Muscle layer of colon (tissue), 2 donors: ENCODE data around the gene ZNF235.

Experiments used
- H3K27ac ChIP-seq: one replicate; pipeline ENCODE4 v1.7.0; 2013; ENCODE audit warnings: low read depth, mild to moderate bottlenecking, low read length, moderate library complexity
- H3K27me3 ChIP-seq, 2 donors: one replicate each; pipeline ENCODE4 v1.7.0; 2013; ENCODE audit warnings: low read length in 2 of 2, mild to moderate bottlenecking in 2 of 2; ENCODE audit not compliant: insufficient read depth in 2 of 2, control insufficient read depth in 1 of 2
- H3K36me3 ChIP-seq: one replicate; pipeline ENCODE4 v1.7.0; 2013; ENCODE audit warnings: mild to moderate bottlenecking, low read length; ENCODE audit not compliant: insufficient read depth
- H3K4me1 ChIP-seq: one replicate; pipeline ENCODE4 v1.7.0; 2013; ENCODE audit warnings: mild to moderate bottlenecking, low read length; ENCODE audit not compliant: insufficient read depth
- H3K4me3 ChIP-seq, 2 donors: one replicate each; pipeline ENCODE4 v1.7.0; 2013; ENCODE audit warnings: low read length in 2 of 2, low read depth in 1 of 2, mild to moderate bottlenecking in 1 of 2, moderate library complexity in 1 of 2
- H3K9ac ChIP-seq: one replicate; pipeline ENCODE4 v1.7.0; 2013; ENCODE audit warnings: low read length
- H3K9me3 ChIP-seq: one replicate; pipeline ENCODE4 v1.7.0; 2013; ENCODE audit warnings: mild to moderate bottlenecking, low read length
- donor health status: abdominal sarcoma.
- donor health status: Adenocarcinoma of cecum.

ZNF235 gene

DNA sequence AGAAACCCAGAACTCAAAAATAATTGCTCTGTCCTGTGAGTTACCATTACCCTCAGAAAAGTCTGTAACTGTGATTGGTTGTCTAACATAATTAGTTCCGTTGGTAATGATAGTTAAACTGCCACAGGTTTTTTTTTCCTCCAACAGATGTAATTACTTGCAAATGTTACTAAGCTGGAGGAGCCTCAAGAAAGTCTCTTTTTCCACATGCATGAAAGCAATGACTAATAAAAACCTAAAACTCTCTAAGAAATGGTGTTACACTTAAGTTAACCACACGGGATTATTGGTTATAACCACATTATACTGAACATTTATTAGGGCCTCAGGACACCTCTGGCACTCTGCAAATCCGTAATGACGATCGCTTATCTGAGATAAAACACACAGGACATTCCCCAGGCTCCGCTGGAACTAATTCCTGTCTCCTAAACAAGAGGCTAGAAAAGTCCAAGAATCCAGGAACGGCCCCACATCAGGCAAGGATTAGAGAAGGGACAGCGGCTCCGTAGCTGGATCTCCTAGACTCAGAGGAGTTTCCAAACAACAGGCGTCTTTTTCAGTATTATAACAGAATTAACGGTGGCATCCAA, 753 bp downstream of the ZNF235 start:
- H3K9me3 ChIP-seq = no peaks in the 10 kb centered on the region
- peak overlapping the region; percentile 86 to 90 for H3K4me3 ChIP-seq
- H3K4me1 ChIP-seq = peaks cover 6% of the 10 kb centered on the region
- peak overlapping the region; percentile 87 for H3K9ac ChIP-seq
- H3K27ac ChIP-seq = peak overlapping the region; percentile 82
- peaks cover 28% of the 10 kb centered on the region for H3K36me3 ChIP-seq
- H3K27me3 ChIP-seq = no peaks in the 10 kb centered on the region

DNA sequence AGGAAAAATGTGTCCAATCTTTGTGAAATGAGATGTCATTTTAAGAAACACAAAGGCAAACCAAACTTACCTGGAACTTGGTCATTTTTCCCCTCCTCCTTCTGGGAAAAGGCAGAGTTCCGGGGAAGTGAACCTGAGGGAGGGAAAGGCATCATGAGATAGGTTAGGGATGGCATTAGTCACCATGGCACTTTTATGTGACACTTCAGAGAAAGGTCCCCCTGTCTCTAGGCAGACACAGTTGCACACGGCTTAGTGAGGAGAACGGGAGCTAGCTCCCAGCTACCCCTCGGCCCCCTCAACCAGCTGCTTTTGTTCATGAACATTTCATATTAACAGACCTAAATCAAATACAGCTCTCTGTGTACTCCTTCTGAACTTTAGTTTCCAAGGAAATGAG, 1.5 kb downstream of the ZNF235 start:
- Histone ChIP-seq H3K9ac (no peak overlapping the region), H3K27ac (no peak overlapping the region)

DNA sequence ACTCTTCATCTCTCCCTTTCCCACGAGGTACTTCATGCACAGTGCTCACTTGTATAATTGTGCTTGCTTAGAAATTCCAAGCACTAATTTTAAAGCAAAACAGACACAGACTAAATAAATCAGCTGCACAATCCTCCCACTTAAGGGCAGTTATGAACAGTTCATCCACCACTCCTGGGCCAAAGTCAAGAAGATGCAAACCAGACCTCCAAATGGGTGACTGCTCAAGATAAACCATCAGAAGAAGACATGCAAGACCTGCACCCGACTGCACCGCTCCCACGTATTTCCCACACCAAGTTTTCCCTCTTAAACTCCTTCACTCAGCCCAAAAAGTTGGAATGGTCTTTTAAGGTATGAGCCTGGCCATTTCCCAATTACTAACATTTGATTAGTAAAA, 19.9 kb downstream of the ZNF235 start:
- H3K36me3 ChIP-seq = peaks cover 30% of the 10 kb centered on the region
- peak overlapping the region in 1 of 2 donors; percentile 16 for H3K4me3 ChIP-seq
- peaks cover 52% of the 10 kb centered on the region for H3K9me3 ChIP-seq
- no peaks in the 10 kb centered on the region for H3K4me1 ChIP-seq
- H3K9ac ChIP-seq = no peak overlapping the region
- H3K27me3 ChIP-seq = no peaks in the 10 kb centered on the region
- H3K27ac ChIP-seq = no peak overlapping the region

More for the DNA sequence above, 1.5 kb downstream of the ZNF235 start:
- H3K27me3 ChIP-seq = no peaks in the 10 kb centered on the region
- H3K4me3 ChIP-seq = peak overlapping the region in 1 of 2 donors; percentile 90
- H3K4me1 ChIP-seq = peaks cover 6% of the 10 kb centered on the region
- H3K9me3 ChIP-seq = no peaks in the 10 kb centered on the region
- H3K36me3 ChIP-seq = peaks cover 35% of the 10 kb centered on the region

DNA sequence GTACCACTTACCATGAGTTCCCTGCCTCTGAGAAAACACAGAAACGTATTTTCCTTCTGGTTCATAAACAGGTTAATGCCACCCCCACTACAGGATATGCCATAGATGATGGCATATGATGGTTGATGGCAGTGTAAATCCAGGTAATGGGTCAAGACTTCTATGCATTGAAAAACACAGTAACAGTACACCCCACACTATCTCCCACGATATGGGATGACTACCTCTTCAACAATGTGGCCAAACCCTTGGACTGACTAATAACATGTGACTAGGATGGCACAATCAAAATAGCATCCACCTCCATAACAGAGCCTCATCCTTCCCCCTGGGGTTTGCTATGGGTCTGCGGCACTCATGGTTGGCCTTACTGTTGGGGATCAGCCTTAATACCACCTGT, 22.0 kb downstream of the ZNF235 start:
- H3K4me3 ChIP-seq = no peak overlapping the region
- no peak overlapping the region for H3K27ac ChIP-seq
- H3K4me1 ChIP-seq = no peaks in the 10 kb centered on the region
- peaks cover 32% of the 10 kb centered on the region for H3K9me3 ChIP-seq
- no peaks in the 10 kb centered on the region for H3K27me3 ChIP-seq
- H3K9ac ChIP-seq = no peak overlapping the region
- H3K36me3 ChIP-seq = peaks cover 10% of the 10 kb centered on the region

DNA sequence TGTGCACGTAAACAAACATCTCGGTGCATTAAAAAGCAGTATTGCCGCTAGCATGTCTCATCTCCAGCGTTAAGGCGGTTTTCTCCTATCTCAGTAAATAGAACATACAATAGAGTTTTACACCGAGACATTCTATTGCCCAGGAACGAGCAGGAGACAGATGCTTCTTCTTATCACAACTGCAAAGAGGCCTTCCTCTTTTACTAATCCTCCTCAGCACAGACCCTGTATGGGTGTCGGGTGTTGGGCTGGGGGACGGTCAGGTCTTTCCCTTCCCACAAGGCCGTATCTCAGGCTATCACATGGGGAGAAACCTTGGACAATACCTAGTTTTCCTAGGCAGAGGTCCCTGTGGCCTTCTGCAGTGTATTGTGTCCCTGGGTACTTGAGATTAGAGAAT, 23.9 kb downstream of the ZNF235 start:
- Histone ChIP-seq H3K27me3 (no peaks in the 10 kb centered on the region), H3K36me3 (no peaks in the 10 kb centered on the region), H3K4me1 (no peaks in the 10 kb centered on the region), H3K9ac (no peak overlapping the region), H3K9me3 (peaks cover 24% of the 10 kb centered on the region), H3K4me3 (no peak overlapping the region), H3K27ac (no peak overlapping the region)

DNA sequence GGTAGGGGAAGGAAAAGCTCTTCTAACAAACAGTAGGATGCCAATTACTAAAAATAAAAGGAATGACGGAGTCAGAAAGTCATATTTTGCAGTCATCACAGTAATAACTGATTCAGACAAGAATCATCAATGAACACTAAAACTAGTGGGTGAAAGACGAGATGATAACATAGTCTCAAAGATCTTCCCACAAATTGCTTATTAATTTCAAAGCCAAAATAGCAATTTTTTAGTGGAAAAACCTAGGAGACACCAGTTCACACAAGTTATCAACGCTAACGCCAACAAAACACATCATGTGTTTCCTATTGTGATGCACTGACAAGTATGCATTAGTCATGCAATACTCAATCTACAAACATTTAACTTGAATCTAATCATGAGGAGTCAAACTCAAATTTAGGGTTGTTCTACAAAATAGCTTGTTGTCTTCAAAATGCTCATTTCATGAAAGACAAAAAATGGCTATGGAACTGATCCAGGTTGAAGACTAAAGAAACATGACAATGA, 26.6 kb downstream of the ZNF235 start:
- Histone ChIP-seq H3K9ac (no peak overlapping the region), H3K4me1 (no peaks in the 10 kb centered on the region), H3K27ac (no peak overlapping the region), H3K27me3 (no peaks in the 10 kb centered on the region), H3K9me3 (peaks cover 31% of the 10 kb centered on the region), H3K4me3 (no peak overlapping the region), H3K36me3 (peaks cover 14% of the 10 kb centered on the region)

DNA sequence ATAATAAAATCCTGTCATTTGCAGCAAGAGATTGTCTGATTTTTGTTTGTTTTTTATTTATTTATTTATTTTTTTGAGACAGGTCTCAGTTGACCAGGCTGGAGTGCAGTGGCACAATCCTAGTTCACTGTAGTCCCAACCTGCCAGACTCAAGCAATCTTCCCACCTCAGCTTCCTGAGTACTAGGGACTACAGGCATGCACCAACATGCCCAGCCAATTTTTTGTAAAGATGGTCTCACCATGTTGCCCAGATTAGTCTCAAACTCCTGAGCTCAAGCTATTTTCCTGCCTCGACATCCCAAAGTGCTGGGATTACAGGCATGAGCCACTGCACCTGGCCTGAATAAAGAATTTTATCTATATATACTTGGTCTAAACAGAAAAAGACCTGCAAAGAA, 27.5 kb downstream of the ZNF235 start:
- Histone ChIP-seq H3K36me3 (peaks cover 15% of the 10 kb centered on the region), H3K4me1 (no peaks in the 10 kb centered on the region), H3K9ac (no peak overlapping the region), H3K27ac (no peak overlapping the region), H3K27me3 (no peaks in the 10 kb centered on the region), H3K4me3 (no peak overlapping the region), H3K9me3 (peaks cover 34% of the 10 kb centered on the region)

DNA sequence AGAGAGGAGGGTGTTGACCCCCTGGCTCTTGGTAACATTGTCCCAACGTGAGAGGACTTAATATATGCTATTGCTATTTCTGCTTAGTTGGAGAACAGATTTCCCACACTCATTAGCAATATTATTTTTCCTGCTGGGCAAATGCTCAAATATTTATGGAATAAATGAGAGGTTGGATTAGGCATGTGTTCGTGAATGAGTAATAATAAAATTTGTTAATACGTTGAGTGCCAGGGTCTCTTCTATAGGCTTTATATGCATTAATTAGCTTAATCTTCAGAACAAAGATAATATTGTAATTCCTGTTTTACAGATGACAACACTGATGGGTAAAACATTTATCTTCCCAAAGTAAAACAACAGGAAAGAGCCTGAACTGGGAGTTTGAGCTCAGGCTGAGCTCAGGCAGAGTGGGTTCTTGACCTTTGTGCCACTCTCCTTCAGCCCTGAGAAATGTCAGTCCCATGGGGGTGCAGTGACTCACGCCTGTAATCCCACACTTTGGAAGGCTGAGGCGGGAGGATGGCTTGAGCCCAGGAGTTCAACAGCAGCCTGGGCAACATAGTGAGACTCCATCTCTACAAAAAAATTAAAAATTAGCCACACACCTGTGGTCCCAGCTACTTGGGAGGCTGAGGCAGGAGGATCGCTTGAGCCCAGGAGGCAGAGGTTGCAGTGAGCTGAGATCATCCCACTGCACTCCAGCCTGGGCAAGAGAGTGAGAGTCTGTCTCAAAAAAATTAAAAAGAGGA, 44.0 kb downstream of the ZNF235 start:
- Histone ChIP-seq H3K9ac (no peak overlapping the region), H3K27ac (no peak overlapping the region), H3K36me3 (peaks cover 4% of the 10 kb centered on the region), H3K27me3 (no peaks in the 10 kb centered on the region), H3K9me3 (peaks cover 21% of the 10 kb centered on the region), H3K4me3 (no peak overlapping the region), H3K4me1 (no peaks in the 10 kb centered on the region)

DNA sequence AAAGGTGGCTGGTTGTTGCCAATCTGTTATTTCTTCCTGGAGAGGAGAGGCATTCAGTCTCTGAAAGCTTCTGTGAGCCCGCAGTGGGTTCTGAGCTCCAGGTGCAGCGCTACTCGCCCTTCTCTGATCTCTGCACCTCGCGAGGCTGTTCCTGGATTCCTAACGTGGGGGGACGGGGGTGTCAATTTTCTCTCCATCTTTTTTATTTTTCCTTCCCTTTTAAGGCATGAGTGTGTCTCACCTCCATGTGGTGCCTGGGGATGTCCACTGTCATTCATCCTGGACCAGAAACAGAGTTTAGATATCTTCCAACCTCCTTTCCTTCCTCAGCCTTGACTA, 44.5 kb downstream of the ZNF235 start:
- no peaks in the 10 kb centered on the region for H3K27me3 ChIP-seq
- no peak overlapping the region for H3K9ac ChIP-seq
- H3K36me3 ChIP-seq = no peaks in the 10 kb centered on the region
- H3K4me1 ChIP-seq = no peaks in the 10 kb centered on the region
- peaks cover 26% of the 10 kb centered on the region for H3K9me3 ChIP-seq
- peak overlapping the region in 1 of 2 donors; percentile 60 for H3K4me3 ChIP-seq
- H3K27ac ChIP-seq = no peak overlapping the region

DNA sequence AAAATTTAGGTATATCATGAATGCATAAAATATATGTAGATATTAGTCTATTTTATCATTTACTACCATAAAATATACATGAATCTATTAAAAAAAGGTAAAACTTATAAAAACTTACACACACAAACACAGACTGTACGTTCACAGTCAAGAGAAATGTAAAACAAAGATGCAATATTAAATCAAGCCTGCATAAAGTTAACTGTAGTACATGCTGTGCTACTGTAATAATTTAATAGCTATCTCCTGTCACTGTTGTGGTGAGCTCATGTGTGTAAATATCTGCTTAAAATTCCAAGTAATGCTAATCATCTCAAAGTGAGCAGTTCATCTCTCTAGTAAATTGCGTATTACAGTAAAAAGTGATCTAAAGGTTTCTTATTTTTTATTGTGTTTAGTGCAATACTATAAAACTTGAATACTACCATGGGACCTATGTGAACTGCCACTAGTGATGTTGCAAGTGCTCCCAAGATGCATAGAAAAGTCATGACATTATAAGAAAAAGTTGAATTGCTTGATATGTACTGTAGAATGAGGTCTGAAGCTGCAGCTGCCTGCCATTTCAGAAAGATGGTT, 45.9 kb downstream of the ZNF235 start:
- no peaks in the 10 kb centered on the region for H3K4me1 ChIP-seq
- peaks cover 35% of the 10 kb centered on the region for H3K9me3 ChIP-seq
- H3K9ac ChIP-seq = no peak overlapping the region
- H3K4me3 ChIP-seq = no peak overlapping the region
- H3K27me3 ChIP-seq = no peaks in the 10 kb centered on the region
- no peak overlapping the region for H3K27ac ChIP-seq
- no peaks in the 10 kb centered on the region for H3K36me3 ChIP-seq

DNA sequence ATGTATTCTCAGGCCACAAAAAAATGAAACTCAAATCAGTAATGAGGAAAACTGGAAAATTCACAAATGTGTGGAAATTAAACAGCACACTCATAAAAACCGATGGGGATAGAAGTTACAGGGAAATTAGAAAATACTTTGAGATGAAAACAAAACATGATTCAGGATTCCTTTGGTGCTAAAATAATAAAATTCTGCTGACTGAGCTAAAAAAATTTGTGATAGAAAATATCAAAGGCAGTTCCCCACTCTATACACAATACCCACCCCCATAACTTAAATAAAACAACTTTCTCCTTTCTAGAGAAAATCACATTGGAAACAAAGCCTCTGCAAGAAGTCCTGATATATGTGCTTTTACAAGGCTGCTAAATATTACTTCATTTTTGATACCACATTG, 46.7 kb downstream of the ZNF235 start:
- Histone ChIP-seq H3K27me3 (no peaks in the 10 kb centered on the region), H3K36me3 (no peaks in the 10 kb centered on the region), H3K4me3 (no peak overlapping the region), H3K9ac (no peak overlapping the region), H3K4me1 (no peaks in the 10 kb centered on the region), H3K27ac (no peak overlapping the region), H3K9me3 (peaks cover 29% of the 10 kb centered on the region)
